Endothelial cell of umbilical vein (primary cell): ENCODE results near the gene CNNM3. TPM values are rescaled to one million over a fixed set of nuclear protein-coding genes. Genes with fewer than 3 reads are reported as not detected.

Source experiments
- BruUV-seq: library from RNA; stranded (reverse); fragments of 400-500 nt; replicated peaks from 2 replicates; lab custom pipeline; 2021; lab: Mats Ljungman, UMichigan
- CTCF ChIA-PET: fragments of 300-600, 350-600 bp; sonication (Branson Sonifier 250); formaldehyde crosslinking; loops from one replicate; lab custom pipeline; 2021; ENCODE audit warnings: antibody characterized with exemption, inconsistent platforms; lab: Charles Lee
- POLR2A ChIA-PET: fragments of 300-600, 350-600 bp; sonication (Branson Sonifier 250); formaldehyde crosslinking; loops from one replicate; lab custom pipeline; 2021; ENCODE audit warnings: antibody characterized with exemption, inconsistent platforms; lab: Charles Lee
- DNase-seq: peaks from one replicate; pipeline ENCODE4 v3.0.0-alpha.2; 2011; ENCODE audit warnings: low read depth, low spot score
- FAIRE-seq: peaks from 2 replicates; lab custom pipeline; 2011; peaks lifted over from hg19 to GRCh38; lab: Jason Lieb, UNC
- H2AFZ ChIP-seq: 2 replicates; pipeline ENCODE4 v1.6.0; 2012; ENCODE audit warnings: low read depth, low read length, control low read depth, inconsistent platforms
- H3K27ac ChIP-seq: 2 replicates; pipeline ENCODE4 v1.5.1; 2011; ENCODE audit warnings: low read depth, mild to moderate bottlenecking, control low read depth, low read length, moderate library complexity; ENCODE audit not compliant: insufficient read depth
- H3K27me3 ChIP-seq, 2 experiments: 2 replicates each; pipeline versions ENCODE4 v1.6.0 to v1.6.1; 2011; ENCODE audit warnings: low read length in 2 of 2, mixed read lengths in 1 of 2; ENCODE audit not compliant: control insufficient read depth in 2 of 2, insufficient read depth in 2 of 2
- H3K36me3 ChIP-seq, 2 experiments: 2 replicates in 1 of 2; 3 replicates in 1 of 2; pipeline ENCODE4 v1.5.1; 2011; ENCODE audit warnings: low read length in 2 of 2, mild to moderate bottlenecking in 1 of 2, moderate library complexity in 1 of 2; ENCODE audit not compliant: control insufficient read depth in 2 of 2, insufficient read depth in 2 of 2; ENCODE audit errors: extremely low read depth in 1 of 2
- H3K4me1 ChIP-seq: 3 replicates; pipeline ENCODE4 v1.5.1; 2011; ENCODE audit warnings: mild to moderate bottlenecking, low read length; ENCODE audit not compliant: control insufficient read depth, insufficient read depth; ENCODE audit errors: extremely low read depth
- H3K4me2 ChIP-seq: 2 replicates; pipeline ENCODE4 v1.6.1; 2011; ENCODE audit warnings: low read length, control low read depth, mixed read lengths; ENCODE audit not compliant: insufficient read depth
- H3K4me3 ChIP-seq, 3 experiments: fragments of 200-600 bp in 1 of 3; sonication (generic), shearing (Covaris generic) in 1 of 3; replicated peaks in 1 of 3; 2 replicates each; pipeline ENCODE4 v1.5.1; 2011 to 2016; ENCODE audit warnings: control low read depth in 3 of 3, low read length in 3 of 3, mild to moderate bottlenecking in 2 of 3, inconsistent platforms in 1 of 3, low read depth in 1 of 3, moderate library complexity in 1 of 3; ENCODE audit not compliant: insufficient read depth in 1 of 3
- H3K79me2 ChIP-seq: 2 replicates; pipeline ENCODE4 v1.6.0; 2012; ENCODE audit warnings: low read length, inconsistent platforms; ENCODE audit not compliant: control insufficient read depth, insufficient read depth
- H3K9ac ChIP-seq: replicated peaks from 2 replicates; pipeline ENCODE3; 2011; ENCODE audit warnings: low read length, control low read depth; ENCODE audit not compliant: insufficient read depth; ENCODE audit errors: extremely low read depth
- H3K9me1 ChIP-seq: replicated peaks from 3 replicates; pipeline ENCODE4 v1.6.0; 2011; ENCODE audit warnings: mild to moderate bottlenecking, low read length; ENCODE audit not compliant: control insufficient read depth, insufficient read depth; ENCODE audit errors: extremely low read depth
- H3K9me3 ChIP-seq: replicated peaks from 2 replicates; pipeline ENCODE4 v1.5.1; 2012; ENCODE audit warnings: low read length, inconsistent platforms; ENCODE audit not compliant: control insufficient read depth, insufficient read depth
- H4K20me1 ChIP-seq: replicated peaks from 2 replicates; pipeline ENCODE3; 2011; ENCODE audit warnings: mild to moderate bottlenecking, low read length; ENCODE audit not compliant: control insufficient read depth, insufficient read depth; ENCODE audit errors: extremely low read depth
- CTCF ChIP-seq, 2 donors: IDR thresholded peaks; 1 replicate in 1 of 2; 2 replicates in 1 of 2; pipeline ENCODE4 v1.5.1; 2011; ENCODE audit warnings: low read length in 2 of 2, mild to moderate bottlenecking in 2 of 2, moderate library complexity in 2 of 2, control low read depth in 1 of 2, inconsistent platforms in 1 of 2, low read depth in 1 of 2; ENCODE audit not compliant: insufficient read depth in 1 of 2; ENCODE audit errors: extremely low read depth in 1 of 2
- EZH2 ChIP-seq: IDR thresholded peaks from 2 replicates; pipeline ENCODE4 v1.6.1; 2012; ENCODE audit warnings: borderline replicate concordance, low read depth, mild to moderate bottlenecking, moderate library complexity, low read length, inconsistent platforms; ENCODE audit not compliant: severe bottlenecking
- FOS ChIP-seq: IDR thresholded peaks from 2 replicates; pipeline ENCODE4 v1.6.1; 2011; ENCODE audit warnings: mild to moderate bottlenecking, low read length, moderate library complexity, borderline replicate concordance; ENCODE audit not compliant: insufficient read depth
- GATA2 ChIP-seq: IDR thresholded peaks from 2 replicates; pipeline ENCODE4 v1.7.0; 2011; ENCODE audit warnings: low read depth, mild to moderate bottlenecking, moderate library complexity, mixed read lengths, low read length; ENCODE audit not compliant: insufficient read length, insufficient read depth
- JUN ChIP-seq: IDR thresholded peaks from 2 replicates; pipeline ENCODE4 v1.6.1; 2011; ENCODE audit warnings: borderline replicate concordance, low read depth; ENCODE audit not compliant: insufficient read length, insufficient read depth
- MAX ChIP-seq: IDR thresholded peaks from 2 replicates; pipeline ENCODE4 v1.6.1; 2011; ENCODE audit not compliant: insufficient read depth, insufficient read length
- MYC ChIP-seq: IDR thresholded peaks from one replicate; pipeline ENCODE4 v1.6.1; 2011; ENCODE audit warnings: mild to moderate bottlenecking, low read depth, low read length
- POLR2A ChIP-seq: IDR thresholded peaks from 2 replicates; pipeline ENCODE4 v1.6.1; 2012; ENCODE audit warnings: low read depth, mild to moderate bottlenecking, control low read depth, low read length
- POLR2AphosphoS5 ChIP-seq: IDR thresholded peaks from 2 replicates; pipeline ENCODE4 v1.6.1; 2012; ENCODE audit warnings: low read depth, mild to moderate bottlenecking, control low read depth, low read length, moderate library complexity; ENCODE audit not compliant: insufficient read depth
- dilution Hi-C: fragments of 300-500 bp; cut with MboI; formaldehyde crosslinking; loops from one replicate; pipeline ENCODE4 v1.15.0; 2019; ENCODE audit warnings: low sequenced_read_pairs; ENCODE audit not compliant: extremely low pct_ligation_motif_present
- intact Hi-C: fragments of 100-400 bp; cut with micrococcal nuclease; formaldehyde crosslinking; loops from one replicate; pipeline ENCODE4 v1.10.0; 2022
- polyA plus RNA-seq, 4 experiments: library from polyadenylated mRNA; depleted of rRNA in 3 of 4; stranded (reverse) in 3 of 4; unstranded in 1 of 4; fragments of >200 nt; gene quantifications; 2 replicates each; pipeline versions ENCODE4 v1.2.1 to v1.2.3, GENCODE V29; 2011 to 2012; ENCODE audit warnings: missing spikeins in 1 of 4
- total RNA-seq: library from RNA; stranded (reverse); gene quantifications from 2 replicates; pipeline ENCODE4 v1.2.3, GENCODE V29; 2021

Gene CNNM3
- total and polyA plus RNA-seq, 2 donors (not counting 3 experiments of a cell fraction or from before 2014, with no cell fraction given), result 13.0 to 14.9 TPM

DNA sequence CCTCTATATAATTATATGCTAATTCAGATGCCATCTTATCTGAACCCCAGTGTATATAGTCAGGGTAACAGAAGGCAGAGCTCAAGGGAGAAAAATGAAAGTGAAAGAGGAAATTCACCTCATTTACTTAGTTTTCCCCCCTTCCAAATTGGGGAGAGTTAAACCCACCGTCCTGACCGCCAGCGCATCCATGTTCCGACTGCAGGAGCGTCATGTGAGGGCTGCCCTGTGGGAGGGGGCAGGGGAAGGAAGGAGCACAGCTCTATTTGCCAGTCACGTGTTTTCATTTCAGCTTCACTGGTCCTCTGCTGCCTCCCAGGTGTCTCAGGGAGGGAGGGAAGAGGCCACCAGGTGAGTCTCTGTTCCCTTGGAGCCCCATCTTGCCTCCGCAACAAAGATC lies 42.1 kb upstream of the CNNM3 start:
- H3K36me3 ChIP-seq, result no peaks in the 10 kb centered on the region
- no peaks in the 10 kb centered on the region for H3K79me2 ChIP-seq
- no peaks in the 10 kb centered on the region for H3K9me1 ChIP-seq
- dilution Hi-C loops, result no loop called here
- no peak for TF ChIP-seq FOS
- TF ChIP-seq GATA2, result no peak
- no peak overlapping the region for H3K9ac ChIP-seq
- no TSS peak for BruUV-seq
- no peaks in the 10 kb centered on the region for H3K27me3 ChIP-seq
- no peak overlapping the region for H3K27ac ChIP-seq
- no peak for FAIRE-seq
- H3K9me3 ChIP-seq, result no peaks in the 10 kb centered on the region
- CTCF ChIA-PET, result interaction anchor here (1.1 to 1.6 kb wide), 5 partner anchors 8 to 27 kb away, joined by 3 to 7 read pairs (median 6); partner anchors contain the start of gene CNNM4
- H2AFZ ChIP-seq, result no peak overlapping the region
- no peaks in the 10 kb centered on the region for H4K20me1 ChIP-seq
- H3K4me1 ChIP-seq, result no peaks in the 10 kb centered on the region
- H3K4me2 ChIP-seq, result no peak overlapping the region
- H3K4me3 ChIP-seq, result no peak overlapping the region
- no peak for DNase-seq
- intact Hi-C loops, result no loop called here
- POLR2A ChIA-PET, result interaction anchor here (0.6 kb wide), 1 partner anchor 10 kb away, joined by 3 read pairs; no protein-coding TSS in a partner anchor

- Histone ChIP-seq H3K27me3 (no peaks in the 10 kb centered on the region), H4K20me1 (no peaks in the 10 kb centered on the region), H3K9me1 (no peaks in the 10 kb centered on the region), H2AFZ (no peak overlapping the region), H3K4me1 (no peaks in the 10 kb centered on the region), H3K9ac (no peak overlapping the region), H3K36me3 (no peaks in the 10 kb centered on the region), H3K79me2 (no peaks in the 10 kb centered on the region), H3K27ac (no peak overlapping the region), H3K9me3 (no peaks in the 10 kb centered on the region), H3K4me2 (no peak overlapping the region), H3K4me3 (no peak overlapping the region)
- POLR2A ChIA-PET, result interaction anchor here (0.7 kb wide), 1 partner anchor 10 kb away, joined by 6 read pairs; no protein-coding TSS in a partner anchor
- FAIRE-seq (no peak), DNase-seq (no peak)
- no TSS peak for BruUV-seq
- no peak for TF ChIP-seq MAX
- TF ChIP-seq GATA2, result no peak
- TF ChIP-seq MYC, result no peak
- no peak for TF ChIP-seq JUN
- no peak for TF ChIP-seq FOS
- TF ChIP-seq POLR2A, result no peak
- TF ChIP-seq EZH2, result no peak
- no peak for TF ChIP-seq CTCF (IDR thresholded peaks at IDR 0.05; ENCODE audit: extremely low read depth in 1 of 2, insufficient read depth in 1 of 2, low read depth in 1 of 2, low read length in 2 of 2)
- TF ChIP-seq POLR2AphosphoS5, result no peak
- CTCF ChIA-PET, result interaction anchor here (1.2 to 1.4 kb wide), 2 partner anchors 14 to 25 kb away, joined by 3 read pairs; partner anchors contain the start of gene CNNM4
- intact Hi-C loops (no loop called here), dilution Hi-C loops (no loop called here)
Observed at GRCh38 chr2:96775160-96775559, 40.9 kb upstream of the CNNM3 start.
